Neural progenitor cell (in vitro differentiated cells): Measurements from ENCODE around the gene LRRC38.

Source experiments
- CTCF ChIP-seq: fragments of 200-600 bp; sonication (generic); IDR thresholded peaks from 2 replicates; pipeline ENCODE4 v1.5.1; 2017; ENCODE audit warnings: antibody characterized with exemption, mild to moderate bottlenecking
- EZH2phosphoT487 ChIP-seq: fragments of 200-600 bp; sonication (generic); IDR thresholded peaks from 2 replicates; pipeline ENCODE4 v1.6.1; 2017; ENCODE audit warnings: antibody characterized with exemption

GRCh38 chr1:13513895-13514546, at the start of gene LRRC38:
- TF ChIP-seq EZH2phosphoT487 (no peak), CTCF (peak; percentile 47)
